DOHH2 (cell line): Measurements from ENCODE around the gene PDXDC1.
"Not testable (repeated sequence)": the region's sequence is repeated elsewhere in the genome, so short reads cannot be mapped to it uniquely, and the experiment has no call there.

ENCODE experiments used
- H3F3A ChIP-seq: fragments of 200-600 bp; sonication (generic), shearing (Covaris generic); 2 replicates; pipeline ENCODE4 v1.6.0; 2016; ENCODE audit warnings: antibody characterized with exemption, mild to moderate bottlenecking; ENCODE audit not compliant: control insufficient read depth, insufficient read depth
- H3K27ac ChIP-seq: fragments of 200-600 bp; sonication (generic); 2 replicates; pipeline ENCODE4 v1.5.1; 2014; ENCODE audit warnings: low read depth, mild to moderate bottlenecking, low read length, moderate library complexity
- H3K27me3 ChIP-seq: fragments of 200-600 bp; sonication (generic); 2 replicates; pipeline ENCODE4 v1.6.1; 2014; ENCODE audit warnings: mild to moderate bottlenecking, low read length, mixed read lengths; ENCODE audit not compliant: control insufficient read depth
- H3K36me3 ChIP-seq: fragments of 200-600 bp; sonication (generic); 2 replicates; pipeline ENCODE4 v1.6.1; 2014; ENCODE audit warnings: mild to moderate bottlenecking, low read length, moderate library complexity, mixed read lengths; ENCODE audit not compliant: control insufficient read depth
- H3K4me1 ChIP-seq: fragments of 200-600 bp; sonication (generic); 2 replicates; pipeline ENCODE4 v1.6.1; 2014; ENCODE audit warnings: mild to moderate bottlenecking, low read length, mixed read lengths; ENCODE audit not compliant: control insufficient read depth
- H3K4me2 ChIP-seq: fragments of 200-600 bp; sonication (generic); 2 replicates; pipeline ENCODE4 v1.6.0; 2014; ENCODE audit warnings: mild to moderate bottlenecking, low read length, moderate library complexity
- H3K4me3 ChIP-seq: fragments of 200-600 bp; sonication (generic); 2 replicates; pipeline ENCODE4 v1.5.1; 2014; ENCODE audit warnings: mild to moderate bottlenecking, low read length, mixed read lengths
- H3K79me2 ChIP-seq: fragments of 200-600 bp; sonication (generic); 2 replicates; pipeline ENCODE4 v1.6.1; 2014; ENCODE audit warnings: mild to moderate bottlenecking, low read length, mixed read lengths; ENCODE audit not compliant: control insufficient read depth
- H3K9me2 ChIP-seq: fragments of 200-600 bp; sonication (generic); replicated peaks from 2 replicates; pipeline ENCODE4 v1.6.1; 2014; ENCODE audit warnings: mild to moderate bottlenecking, low read length, mixed read lengths; ENCODE audit not compliant: control insufficient read depth
- H3K9me3 ChIP-seq: fragments of 200-600 bp; sonication (generic); 2 replicates; pipeline ENCODE4 v1.6.1; 2014; ENCODE audit warnings: antibody characterized with exemption, low read length, mixed read lengths; ENCODE audit not compliant: control insufficient read depth, insufficient read depth
- H4K20me1 ChIP-seq: fragments of 200-600 bp; sonication (generic); 2 replicates; pipeline ENCODE4 v1.6.0; 2014; ENCODE audit warnings: low read depth, mild to moderate bottlenecking, antibody characterized with exemption, low read length, moderate library complexity; ENCODE audit not compliant: control insufficient read depth, insufficient read depth

Gene PDXDC1

GRCh38 chr16:15093571-15093954, 118.7 kb downstream of the PDXDC1 start:
- Histone ChIP-seq H3K4me1 (peaks cover 12% of the 10 kb centered on the region), H3K4me2 (peak overlapping the region; percentile 87), H3K79me2 (peaks cover 28% of the 10 kb centered on the region), H3K36me3 (peaks cover 19% of the 10 kb centered on the region), H3K4me3 (peak overlapping the region; percentile 86)
- not testable (repeated sequence) for H3K9me3 ChIP-seq, H3K27ac ChIP-seq, H3F3A ChIP-seq, H4K20me1 ChIP-seq, H3K9me2 ChIP-seq, H3K27me3 ChIP-seq

GRCh38 chr16:15093955-15094827, 119.4 kb downstream of the PDXDC1 start, which contains the start of gene RRN3:
RRN3 (minus strand) TSS chr16:15094272; CDS start chr16:15094233, 39 bp downstream.
- H3F3A ChIP-seq: not testable (repeated sequence)
- H3K27ac ChIP-seq: peak within 1 kb of the TSS; percentile 26; the same call in 1 of the 2 replicates

GRCh38 chr16:15096583-15096972, 121.8 kb downstream of the PDXDC1 start:
- Histone ChIP-seq H3K79me2 (peaks cover 28% of the 10 kb centered on the region), H3K4me1 (peaks cover 12% of the 10 kb centered on the region)
- H3K27ac ChIP-seq, H3K27me3 ChIP-seq, H3F3A ChIP-seq, H3K9me2 ChIP-seq, H3K4me3 ChIP-seq, H3K4me2 ChIP-seq, H4K20me1 ChIP-seq, H3K9me3 ChIP-seq, H3K36me3 ChIP-seq: not testable (repeated sequence)

More at GRCh38 chr16:15093955-15094827, 119.4 kb downstream of the PDXDC1 start, which contains the start of gene RRN3:
- H3K36me3 ChIP-seq: peaks cover 19% of the 10 kb centered on the region
- peaks cover 12% of the 10 kb centered on the region for H3K4me1 ChIP-seq
- not testable (repeated sequence) for H3K27me3 ChIP-seq, H3K9me2 ChIP-seq, H3K9me3 ChIP-seq, H4K20me1 ChIP-seq
- peaks cover 28% of the 10 kb centered on the region for H3K79me2 ChIP-seq
- peak within 1 kb of the TSS; percentile 87 for H3K4me2 ChIP-seq
- peak within 1 kb of the TSS; percentile 86 for H3K4me3 ChIP-seq

GRCh38 chr16:15099366-15099909, 124.6 kb downstream of the PDXDC1 start:
- not testable (repeated sequence) for H3K27me3 ChIP-seq, H3K4me3 ChIP-seq, H3K27ac ChIP-seq, H3F3A ChIP-seq, H4K20me1 ChIP-seq, H3K4me2 ChIP-seq, H3K4me1 ChIP-seq, H3K9me2 ChIP-seq, H3K36me3 ChIP-seq, H3K79me2 ChIP-seq, H3K9me3 ChIP-seq

- not testable (repeated sequence) for H3F3A ChIP-seq, H3K9me3 ChIP-seq, H3K27ac ChIP-seq, H3K79me2 ChIP-seq, H3K4me3 ChIP-seq, H4K20me1 ChIP-seq, H3K4me1 ChIP-seq, H3K9me2 ChIP-seq, H3K36me3 ChIP-seq, H3K4me2 ChIP-seq, H3K27me3 ChIP-seq
These were observed 125.7 kb downstream of the PDXDC1 start for GRCh38 chr16:15100372-15100987.

- not testable (repeated sequence) for H3K79me2 ChIP-seq, H3F3A ChIP-seq, H3K4me3 ChIP-seq, H3K27me3 ChIP-seq, H3K4me1 ChIP-seq, H3K9me3 ChIP-seq, H3K27ac ChIP-seq, H3K4me2 ChIP-seq, H3K36me3 ChIP-seq, H3K9me2 ChIP-seq, H4K20me1 ChIP-seq
These were observed 153.0 kb downstream of the PDXDC1 start for GRCh38 chr16:15127641-15128425.

- H4K20me1 ChIP-seq, H3K27ac ChIP-seq, H3K4me3 ChIP-seq, H3F3A ChIP-seq, H3K79me2 ChIP-seq, H3K9me2 ChIP-seq, H3K27me3 ChIP-seq, H3K9me3 ChIP-seq, H3K36me3 ChIP-seq, H3K4me2 ChIP-seq, H3K4me1 ChIP-seq: not testable (repeated sequence)
These were observed 155.6 kb downstream of the PDXDC1 start for GRCh38 chr16:15130256-15130932.
